Neural cell (in vitro differentiated cells): ENCODE data around the gene TEN1. TPM values are rescaled to one million over a fixed set of nuclear protein-coding genes. Genes with fewer than 3 reads are reported as not detected.

Experiments used
- H2AFZ ChIP-seq: fragments of 200-600, 300-800 bp; sonication (generic), shearing (Covaris generic); 2 replicates; pipeline ENCODE4 v1.6.0; 2014; ENCODE audit warnings: low read depth, mild to moderate bottlenecking, antibody characterized with exemption, low read length, moderate library complexity
- H3F3A ChIP-seq: fragments of 200-600 bp; shearing (Covaris generic); 2 replicates; pipeline ENCODE4 v1.6.1; 2016; ENCODE audit warnings: mild to moderate bottlenecking, moderate library complexity, mixed read lengths, antibody characterized with exemption, low read length; ENCODE audit not compliant: insufficient read depth, poor library complexity, severe bottlenecking
- H3K27ac ChIP-seq: fragments of 200-600, 300-800 bp; sonication (generic), shearing (Covaris generic); 2 replicates; pipeline ENCODE4 v1.5.1; 2014; ENCODE audit warnings: mild to moderate bottlenecking, low read length, moderate library complexity
- H3K27me3 ChIP-seq: fragments of 300-800, 200-600 bp; sonication (generic), shearing (Covaris generic); 2 replicates; pipeline ENCODE4 v1.6.0; 2014; ENCODE audit warnings: mild to moderate bottlenecking, low read depth, low read length, moderate library complexity; ENCODE audit not compliant: insufficient read depth
- H3K36me3 ChIP-seq: fragments of 300-800, 200-600 bp; sonication (generic), shearing (Covaris generic); 2 replicates; pipeline ENCODE4 v1.5.1; 2014; ENCODE audit warnings: mild to moderate bottlenecking, antibody characterized with exemption, low read length, moderate library complexity; ENCODE audit not compliant: insufficient read depth
- H3K4me2 ChIP-seq: fragments of 300-800, 200-600 bp; sonication (generic), shearing (Covaris generic); 2 replicates; pipeline ENCODE4 v1.6.0; 2014; ENCODE audit warnings: mild to moderate bottlenecking, low read length
- H3K4me3 ChIP-seq: fragments of 300-800, 200-600 bp; sonication (generic), shearing (Covaris generic); 2 replicates; pipeline ENCODE4 v1.5.1; 2014; ENCODE audit warnings: mild to moderate bottlenecking, low read length, moderate library complexity
- H3K79me2 ChIP-seq: fragments of 200-600 bp; shearing (Covaris generic); replicated peaks from 2 replicates; pipeline ENCODE4 v1.6.0; 2014; ENCODE audit warnings: mild to moderate bottlenecking, low read length, moderate library complexity; ENCODE audit not compliant: insufficient read depth
- H3K9ac ChIP-seq: fragments of 300-800, 200-600 bp; sonication (generic), shearing (Covaris generic); 2 replicates; pipeline ENCODE4 v1.6.1; 2016; ENCODE audit warnings: mild to moderate bottlenecking, low read length, mixed read lengths
- H3K9me2 ChIP-seq: fragments of 200-600 bp; shearing (Covaris generic); 2 replicates; pipeline ENCODE4 v1.6.1; 2016; ENCODE audit warnings: mild to moderate bottlenecking, low read length, mixed read lengths; ENCODE audit not compliant: insufficient read depth
- H3K9me3 ChIP-seq: fragments of 200-600, 300-800 bp; sonication (generic), shearing (Covaris generic); 2 replicates; pipeline ENCODE4 v1.6.1; 2016; ENCODE audit warnings: mild to moderate bottlenecking, mixed run types, low read length, moderate library complexity, mixed read lengths
- H4K20me1 ChIP-seq: fragments of 200-600 bp; shearing (Covaris generic); 2 replicates; pipeline ENCODE4 v1.6.1; 2016; ENCODE audit warnings: mild to moderate bottlenecking, mixed run types; ENCODE audit not compliant: insufficient read depth
- CTCF ChIP-seq: fragments of 450-650 bp; IDR thresholded peaks from 2 replicates; pipeline ENCODE4 v1.5.1; 2014; ENCODE audit warnings: antibody characterized with exemption, mild to moderate bottlenecking, moderate library complexity; ENCODE audit not compliant: poor library complexity, severe bottlenecking
- EP300 ChIP-seq: fragments of 450-650 bp; conservative IDR thresholded peaks from 2 replicates; pipeline ENCODE4 v1.6.1; 2014; ENCODE audit warnings: antibody characterized with exemption, mild to moderate bottlenecking, moderate library complexity; ENCODE audit not compliant: poor library complexity, severe bottlenecking
- EZH2 ChIP-seq: fragments of 200-600, 300-800 bp; shearing (Covaris generic), sonication (generic); IDR thresholded peaks from 2 replicates; pipeline ENCODE4 v1.6.1; 2014; ENCODE audit warnings: antibody characterized with exemption, low read length, borderline replicate concordance, mild to moderate bottlenecking; ENCODE audit not compliant: insufficient read depth, poor library complexity, severe bottlenecking
- MXI1 ChIP-seq: fragments of 450-650 bp; conservative IDR thresholded peaks from 2 replicates; pipeline ENCODE4 v1.6.1; 2014; ENCODE audit warnings: antibody characterized with exemption, mild to moderate bottlenecking; ENCODE audit not compliant: poor library complexity, severe bottlenecking
- POLR2AphosphoS5 ChIP-seq: IDR thresholded peaks from 2 replicates; pipeline ENCODE4 v1.6.1; 2012
- RAD21 ChIP-seq: fragments of 450-650 bp; conservative IDR thresholded peaks from 2 replicates; pipeline ENCODE4 v1.6.1; 2014; ENCODE audit warnings: antibody characterized with exemption, mild to moderate bottlenecking, moderate library complexity
- REST ChIP-seq: IDR thresholded peaks from 2 replicates; pipeline ENCODE4 v1.6.1; 2012; ENCODE audit warnings: borderline replicate concordance
- SMC3 ChIP-seq: fragments of 450-650 bp; conservative IDR thresholded peaks from 2 replicates; pipeline ENCODE4 v1.6.1; 2014; ENCODE audit warnings: antibody characterized with exemption, mild to moderate bottlenecking, moderate library complexity; ENCODE audit not compliant: poor library complexity
- TAF1 ChIP-seq: IDR thresholded peaks from 2 replicates; pipeline ENCODE4 v1.6.1; 2012; ENCODE audit warnings: low read depth
- polyA plus RNA-seq: library from polyadenylated mRNA; depleted of rRNA; stranded (reverse); fragments of >200 nt; gene quantifications from 2 replicates; pipeline ENCODE4 v1.2.3, GENCODE V29; 2014

TEN1 gene
- polyA plus RNA-seq, 1 donor from 2014 or later = 33.1 TPM

GRCh38 chr17:75932852-75933251, 46.2 kb upstream of the TEN1 start:
- Histone ChIP-seq H3K27ac (no peak overlapping the region), H2AFZ (no peak overlapping the region), H3K9me2 (no peaks in the 10 kb centered on the region), H3K27me3 (no peaks in the 10 kb centered on the region), H3K4me2 (no peak overlapping the region), H3K9ac (no peak overlapping the region), H3F3A (no peaks in the 10 kb centered on the region), H3K9me3 (no peaks in the 10 kb centered on the region), H4K20me1 (no peaks in the 10 kb centered on the region), H3K4me3 (no peak overlapping the region), H3K79me2 (no peaks in the 10 kb centered on the region), H3K36me3 (no peaks in the 10 kb centered on the region)
- no peak for TF ChIP-seq REST
- no peak for TF ChIP-seq MXI1
- no peak for TF ChIP-seq CTCF
- TF ChIP-seq RAD21 = no peak
- no peak for TF ChIP-seq POLR2AphosphoS5
- TF ChIP-seq SMC3 = no peak
- no peak for TF ChIP-seq EZH2
- TF ChIP-seq TAF1 = no peak
- no peak for TF ChIP-seq EP300

GRCh38 chr17:75933808-75934207, 45.2 kb upstream of the TEN1 start:
- Histone ChIP-seq H4K20me1 (no peaks in the 10 kb centered on the region), H3K4me3 (no peak overlapping the region), H3F3A (no peaks in the 10 kb centered on the region), H2AFZ (no peak overlapping the region), H3K36me3 (no peaks in the 10 kb centered on the region), H3K9me3 (no peaks in the 10 kb centered on the region), H3K27ac (no peak overlapping the region), H3K4me2 (no peak overlapping the region), H3K9ac (no peak overlapping the region), H3K9me2 (no peaks in the 10 kb centered on the region), H3K79me2 (no peaks in the 10 kb centered on the region), H3K27me3 (no peaks in the 10 kb centered on the region)
- no peak for TF ChIP-seq REST
- TF ChIP-seq SMC3 = no peak
- no peak for TF ChIP-seq CTCF
- TF ChIP-seq EP300 = no peak
- no peak for TF ChIP-seq POLR2AphosphoS5
- TF ChIP-seq TAF1 = no peak
- no peak for TF ChIP-seq MXI1
- TF ChIP-seq RAD21 = no peak
- no peak for TF ChIP-seq EZH2
